GM19372 (cell line): ENCODE measurements around the gene MUC22.
"Not testable (repeated sequence)": the region's sequence is repeated elsewhere in the genome, so short reads cannot be mapped to it uniquely, and the experiment has no call there.

Experiments used
- ATAC-seq: cut with Tn5 transposase; IDR thresholded peaks from one replicate; pipeline ENCODE4 v1.9.1; 2021; ENCODE audit warnings: mild to moderate bottlenecking, low read depth, moderate library complexity; ENCODE audit not compliant: unreplicated experiment

The MUC22 gene

GRCh38 chr6:31035862-31036497, 25.7 kb downstream of the MUC22 start:
- ATAC-seq, result no peak

- no peak for ATAC-seq
Observed at GRCh38 chr6:31037169-31037568, 26.9 kb downstream of the MUC22 start.

- no peak for ATAC-seq
Observed at GRCh38 chr6:31037682-31038081, 27.4 kb downstream of the MUC22 start.

- no peak for ATAC-seq
Observed at GRCh38 chr6:31038559-31038958, 28.3 kb downstream of the MUC22 start.

- no peak for ATAC-seq
Observed at GRCh38 chr6:31040801-31041200, 30.5 kb downstream of the MUC22 start.

- no peak for ATAC-seq
Observed at GRCh38 chr6:31041372-31041974, 31.2 kb downstream of the MUC22 start.

GRCh38 chr6:31042806-31043205, 32.5 kb downstream of the MUC22 start:
- no peak for ATAC-seq

GRCh38 chr6:31048099-31048498, 37.8 kb downstream of the MUC22 start:
- ATAC-seq, result no peak

- no peak for ATAC-seq
Observed at GRCh38 chr6:31049518-31049917, 39.2 kb downstream of the MUC22 start.

GRCh38 chr6:31053187-31053586, 42.9 kb downstream of the MUC22 start:
- not testable (repeated sequence) for ATAC-seq

- ATAC-seq, result no peak
Observed at GRCh38 chr6:31053873-31054272, 43.6 kb downstream of the MUC22 start.

GRCh38 chr6:31055441-31055840, 45.2 kb downstream of the MUC22 start:
- ATAC-seq, result no peak

- no peak for ATAC-seq
Observed at GRCh38 chr6:31057426-31058003, 47.2 kb downstream of the MUC22 start.

GRCh38 chr6:31058128-31058894, 48.0 kb downstream of the MUC22 start:
- no peak for ATAC-seq

GRCh38 chr6:31060145-31060544, 49.9 kb downstream of the MUC22 start:
- no peak for ATAC-seq

GRCh38 chr6:31063906-31064435, 53.7 kb downstream of the MUC22 start:
- no peak for ATAC-seq

- no peak for ATAC-seq
Observed at GRCh38 chr6:31065556-31065955, 55.3 kb downstream of the MUC22 start.

GRCh38 chr6:31067028-31067427, 56.8 kb downstream of the MUC22 start:
- ATAC-seq, result not testable (repeated sequence)

GRCh38 chr6:31067891-31068668, 57.8 kb downstream of the MUC22 start:
- ATAC-seq, result not testable (repeated sequence)

GRCh38 chr6:31068669-31069340, 58.5 kb downstream of the MUC22 start:
- no peak for ATAC-seq
